Keratinocyte (primary cell): ENCODE results near the gene FKBP5. TPM values are rescaled to one million over a fixed set of nuclear protein-coding genes. Genes with fewer than 3 reads are reported as not detected.

Experiments
- DNase-seq: peaks from one replicate; pipeline ENCODE4 v3.0.0-alpha.2; 2011; ENCODE audit warnings: low read depth, missing footprints, low spot score
- FAIRE-seq: peaks from 2 replicates; lab custom pipeline; 2011; peaks lifted over from hg19 to GRCh38; lab: Jason Lieb, UNC
- H2AFZ ChIP-seq: 2 replicates; pipeline ENCODE4 v1.6.0; 2012; ENCODE audit warnings: low read length, control low read depth, inconsistent platforms; ENCODE audit not compliant: control insufficient read depth
- H3K27ac ChIP-seq: 2 replicates; pipeline ENCODE4 v1.5.1; 2011; ENCODE audit warnings: low read length; ENCODE audit not compliant: control insufficient read depth, insufficient read depth
- H3K27me3 ChIP-seq: 3 replicates; pipeline ENCODE4 v1.6.0; 2011; ENCODE audit warnings: low read length; ENCODE audit not compliant: control insufficient read depth, insufficient read depth; ENCODE audit errors: extremely low read depth
- H3K36me3 ChIP-seq, 2 experiments: 2 replicates in 1 of 2; 3 replicates in 1 of 2; pipeline ENCODE4 v1.5.1; 2011; ENCODE audit warnings: low read length in 2 of 2, mild to moderate bottlenecking in 1 of 2; ENCODE audit not compliant: control insufficient read depth in 2 of 2, insufficient read depth in 2 of 2; ENCODE audit errors: extremely low read depth in 1 of 2
- H3K4me1 ChIP-seq: 3 replicates; pipeline ENCODE4 v1.5.1; 2011; ENCODE audit warnings: low read length; ENCODE audit not compliant: control insufficient read depth, insufficient read depth; ENCODE audit errors: extremely low read depth
- H3K4me2 ChIP-seq: 3 replicates; pipeline ENCODE4 v1.6.0; 2011; ENCODE audit warnings: low read depth, low read length; ENCODE audit not compliant: control insufficient read depth, insufficient read depth; ENCODE audit errors: extremely low read depth
- H3K4me3 ChIP-seq, 3 experiments: fragments of 200-600 bp in 1 of 3; sonication (generic) in 1 of 3; 2 replicates in 2 of 3; 3 replicates in 1 of 3; pipeline ENCODE4 v1.5.1; 2011 to 2016; ENCODE audit warnings: low read length in 3 of 3, mild to moderate bottlenecking in 3 of 3, control low read depth in 2 of 3, inconsistent platforms in 1 of 3, low read depth in 1 of 3, mixed read lengths in 1 of 3, mixed run types in 1 of 3, moderate library complexity in 1 of 3; ENCODE audit not compliant: control insufficient read depth in 2 of 3, insufficient read depth in 2 of 3; ENCODE audit errors: extremely low read depth in 1 of 3
- H3K79me2 ChIP-seq: 2 replicates; pipeline ENCODE4 v1.6.0; 2012; ENCODE audit warnings: low read length; ENCODE audit not compliant: control insufficient read depth, insufficient read depth
- H3K9ac ChIP-seq: 3 replicates; pipeline ENCODE4 v1.6.0; 2011; ENCODE audit warnings: low read length; ENCODE audit not compliant: control insufficient read depth, insufficient read depth; ENCODE audit errors: extremely low read depth
- H3K9me1 ChIP-seq: 3 replicates; pipeline ENCODE4 v1.6.0; 2011; ENCODE audit warnings: low read length; ENCODE audit not compliant: control insufficient read depth, insufficient read depth; ENCODE audit errors: extremely low read depth
- H3K9me3 ChIP-seq: 2 replicates; pipeline ENCODE4 v1.5.1; 2012; ENCODE audit warnings: low read depth, low read length; ENCODE audit not compliant: control insufficient read depth
- H4K20me1 ChIP-seq: 3 replicates; pipeline ENCODE4 v1.6.0; 2011; ENCODE audit warnings: low read length; ENCODE audit not compliant: control insufficient read depth, insufficient read depth; ENCODE audit errors: extremely low read depth
- EZH2 ChIP-seq: IDR thresholded peaks from one replicate; pipeline ENCODE4 v1.6.1; 2012; ENCODE audit warnings: inconsistent platforms, mild to moderate bottlenecking, low read length, moderate library complexity
- dilution Hi-C: fragments of 300-500 bp; cut with MboI; formaldehyde crosslinking; loops from one replicate; pipeline ENCODE4 v1.7.0; 2020; ENCODE audit warnings: low sequenced_read_pairs; ENCODE audit not compliant: extremely low pct_ligation_motif_present
- polyA plus RNA-seq, 5 experiments: library from polyadenylated mRNA; depleted of rRNA in 3 of 5; stranded (reverse) in 3 of 5; stranded (forward) in 1 of 5; unstranded in 1 of 5; fragments of >200 nt; gene quantifications; 1 replicate in 1 of 5; 2 replicates in 3 of 5; 3 replicates in 1 of 5; pipeline versions ENCODE4 v1.2.1 to v1.2.3, GENCODE V29; 2011 to 2012; ENCODE audit warnings: missing spikeins in 2 of 5, low read depth in 1 of 5, low replicate concordance in 1 of 5
- TF ChIP-seq, protein P1 (sequence below), 3 experiments: IDR thresholded peaks in 1 of 3; conservative IDR thresholded peaks in 1 of 3; optimal IDR thresholded peaks in 1 of 3; 2 replicates in 2 of 3; 3 replicates in 1 of 3; pipeline versions ENCODE3 to v1.5.1; 2011; ENCODE audit warnings: low read length in 3 of 3, mild to moderate bottlenecking in 3 of 3, moderate library complexity in 2 of 3, control low read depth in 1 of 3, inconsistent platforms in 1 of 3; ENCODE audit not compliant: insufficient read depth in 2 of 3; ENCODE audit errors: extremely low read depth in 1 of 3

Gene FKBP5
- polyA plus RNA-seq, 1 donor (not counting 4 experiments of a cell fraction or from before 2014, with no cell fraction given), result 88.3 TPM

DNA sequence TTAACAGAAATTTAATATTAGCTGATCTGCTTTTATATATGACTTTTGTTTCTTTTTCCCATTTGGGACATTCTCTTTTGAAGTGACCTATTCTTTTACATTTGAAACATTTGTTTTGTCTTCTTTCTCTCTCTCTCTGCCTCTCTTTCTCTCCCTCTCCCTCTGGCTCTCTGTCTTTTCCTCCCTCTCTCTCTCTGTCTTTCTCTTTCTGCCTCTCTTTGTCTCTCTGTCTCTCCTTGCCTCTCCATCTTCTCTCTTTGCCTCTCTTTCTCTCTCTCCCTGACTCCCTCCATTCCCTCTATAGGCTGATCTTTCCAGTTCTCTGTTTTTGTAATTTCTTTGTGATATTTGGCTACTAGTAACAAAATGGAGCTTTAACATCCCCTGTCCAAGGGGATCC, 124.0 kb downstream of the FKBP5 start:
- FAIRE-seq, result no peak

DNA sequence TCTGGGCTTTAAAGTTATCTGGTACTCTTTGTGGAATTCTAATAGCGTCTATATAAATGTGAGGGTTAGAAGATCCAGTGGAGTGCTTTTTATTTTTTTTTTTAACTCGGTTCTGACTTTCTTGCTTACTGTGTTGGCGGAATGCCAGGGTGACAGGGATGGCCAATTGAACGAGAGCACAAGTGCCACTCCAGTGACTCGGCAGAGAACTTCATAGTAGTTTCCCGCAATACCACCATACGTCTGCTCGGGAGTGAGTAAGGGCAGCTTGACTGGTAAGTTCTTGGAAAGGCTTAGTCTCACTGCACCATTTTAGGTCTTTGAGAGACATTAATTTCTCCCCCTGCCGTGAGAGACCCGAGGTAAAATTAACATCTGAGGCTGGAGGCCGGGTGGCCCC, 126.7 kb downstream of the FKBP5 start:
- TF ChIP-seq, protein P1, sequence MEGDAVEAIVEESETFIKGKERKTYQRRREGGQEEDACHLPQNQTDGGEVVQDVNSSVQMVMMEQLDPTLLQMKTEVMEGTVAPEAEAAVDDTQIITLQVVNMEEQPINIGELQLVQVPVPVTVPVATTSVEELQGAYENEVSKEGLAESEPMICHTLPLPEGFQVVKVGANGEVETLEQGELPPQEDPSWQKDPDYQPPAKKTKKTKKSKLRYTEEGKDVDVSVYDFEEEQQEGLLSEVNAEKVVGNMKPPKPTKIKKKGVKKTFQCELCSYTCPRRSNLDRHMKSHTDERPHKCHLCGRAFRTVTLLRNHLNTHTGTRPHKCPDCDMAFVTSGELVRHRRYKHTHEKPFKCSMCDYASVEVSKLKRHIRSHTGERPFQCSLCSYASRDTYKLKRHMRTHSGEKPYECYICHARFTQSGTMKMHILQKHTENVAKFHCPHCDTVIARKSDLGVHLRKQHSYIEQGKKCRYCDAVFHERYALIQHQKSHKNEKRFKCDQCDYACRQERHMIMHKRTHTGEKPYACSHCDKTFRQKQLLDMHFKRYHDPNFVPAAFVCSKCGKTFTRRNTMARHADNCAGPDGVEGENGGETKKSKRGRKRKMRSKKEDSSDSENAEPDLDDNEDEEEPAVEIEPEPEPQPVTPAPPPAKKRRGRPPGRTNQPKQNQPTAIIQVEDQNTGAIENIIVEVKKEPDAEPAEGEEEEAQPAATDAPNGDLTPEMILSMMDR (optimal IDR thresholded peaks at IDR 0.05 in 1 of 3, IDR thresholded peaks at IDR 0.05 in 1 of 3, conservative IDR thresholded peaks at IDR 0.05 in 1 of 3; ENCODE audit: extremely low read depth in 1 of 3, insufficient read depth in 2 of 3, low read length in 3 of 3), result no peak
- TF ChIP-seq EZH2, result no peak
- FAIRE-seq (no peak), DNase-seq (no peak)
- H3K9me3 ChIP-seq, result no peaks in the 10 kb centered on the region
- no peaks in the 10 kb centered on the region for H3K79me2 ChIP-seq
- H4K20me1 ChIP-seq, result no peaks in the 10 kb centered on the region
- H3K36me3 ChIP-seq, result no peaks in the 10 kb centered on the region
- no peak overlapping the region for H3K4me2 ChIP-seq
- no peak overlapping the region for H3K9ac ChIP-seq
- no peaks in the 10 kb centered on the region for H3K9me1 ChIP-seq
- H3K4me3 ChIP-seq, result no peak overlapping the region
- dilution Hi-C loops, result loop anchor here (25.0 kb wide), 1 partner anchor 175 kb away; the partner anchor contains the start of gene ARMC12
- H3K27me3 ChIP-seq, result peaks cover 15% of the 10 kb centered on the region
- H2AFZ ChIP-seq, result no peak overlapping the region
- no peak overlapping the region for H3K27ac ChIP-seq
- no peaks in the 10 kb centered on the region for H3K4me1 ChIP-seq

More for the DNA sequence above, 124.0 kb downstream of the FKBP5 start:
- Histone ChIP-seq H3K79me2 (no peaks in the 10 kb centered on the region), H3K9me3 (no peaks in the 10 kb centered on the region), H3K4me2 (no peak overlapping the region), H3K9ac (no peak overlapping the region), H2AFZ (no peak overlapping the region), H3K4me1 (no peaks in the 10 kb centered on the region), H3K36me3 (no peaks in the 10 kb centered on the region), H3K4me3 (no peak overlapping the region), H3K27me3 (peaks cover 15% of the 10 kb centered on the region), H4K20me1 (no peaks in the 10 kb centered on the region), H3K9me1 (no peaks in the 10 kb centered on the region), H3K27ac (no peak overlapping the region)
- dilution Hi-C loops, result loop anchor here (25.0 kb wide), 1 partner anchor 173 kb away; the partner anchor contains the start of gene ARMC12
- TF ChIP-seq EZH2, result no peak
- TF ChIP-seq, protein P1 (optimal IDR thresholded peaks at IDR 0.05 in 1 of 3, IDR thresholded peaks at IDR 0.05 in 1 of 3, conservative IDR thresholded peaks at IDR 0.05 in 1 of 3; ENCODE audit: extremely low read depth in 1 of 3, insufficient read depth in 2 of 3, low read length in 3 of 3), result no peak
- DNase-seq, result no peak
